GM12878 (cell line): ENCODE measurements around the gene GRB10. TPM values are rescaled to one million over a fixed set of nuclear protein-coding genes. Genes with fewer than 3 reads are reported as not detected.

Experiments used
- ATAC-seq: fragments of 200-7000 bp; cut with Tn5 transposase; 3 replicates; pipeline ENCODE4 v1.9.1; 2020; ENCODE audit warnings: mild to moderate bottlenecking, moderate library complexity
- BruUV-seq: library from RNA; stranded (reverse); fragments of 400-500 nt; replicated peaks from 2 replicates; lab custom pipeline; 2021; lab: Mats Ljungman, UMichigan
- CTCF ChIA-PET: fragments of 300-600 bp; sonication (Branson Sonifier 250); formaldehyde crosslinking; extraction: SDS; loops from one replicate; lab custom pipeline; 2021; ENCODE audit warnings: inconsistent platforms; lab: Yijun Ruan, JAX
- POLR2A ChIA-PET: fragments of 350-600 bp; formaldehyde crosslinking; extraction: SDS; loops from one replicate; lab custom pipeline; 2021; ENCODE audit warnings: inconsistent platforms; lab: Charles Lee
- RAD21 ChIA-PET: fragments of 300-600 bp; sonication (Branson Sonifier 250); formaldehyde crosslinking; loops from one replicate; lab custom pipeline; 2023; ENCODE audit warnings: antibody characterized with exemption; ENCODE audit not compliant: unreplicated experiment; lab: Charles Lee
- SMC1A ChIA-PET: fragments of 300-600 bp; sonication (Branson Sonifier 250); formaldehyde crosslinking; loops from one replicate; lab custom pipeline; 2023; ENCODE audit not compliant: unreplicated experiment, uncharacterized antibody; lab: Charles Lee
- DNase-seq: peaks from one replicate; pipeline ENCODE4 v3.0.0-alpha.2; 2011; ENCODE audit warnings: low read depth, low spot score
- FAIRE-seq: peaks from 3 replicates; lab custom pipeline; 2011; peaks lifted over from hg19 to GRCh38; lab: Jason Lieb, UNC
- H2AFZ ChIP-seq: 2 replicates; pipeline ENCODE4 v1.6.0; 2011; ENCODE audit warnings: low read depth, low read length, control low read depth; ENCODE audit not compliant: control insufficient read depth
- H3K27ac ChIP-seq: 2 replicates; pipeline ENCODE4 v1.5.1; 2011; ENCODE audit warnings: control low read depth; ENCODE audit not compliant: control insufficient read depth, insufficient read depth
- H3K27me3 ChIP-seq, 2 experiments: replicated peaks in 1 of 2; 2 replicates each; pipeline versions ENCODE4 v1.6.0 to v1.6.1; 2011; ENCODE audit warnings: low read length in 1 of 2; ENCODE audit not compliant: control insufficient read depth in 2 of 2, insufficient read depth in 2 of 2
- H3K36me3 ChIP-seq, 2 experiments: 2 replicates each; pipeline ENCODE4 v1.5.1; 2011; ENCODE audit warnings: low read length in 1 of 2; ENCODE audit not compliant: control insufficient read depth in 2 of 2, insufficient read depth in 2 of 2
- H3K4me1 ChIP-seq: 2 replicates; pipeline ENCODE4 v1.6.1; 2011; ENCODE audit warnings: mild to moderate bottlenecking, low read length, moderate library complexity, mixed read lengths; ENCODE audit not compliant: control insufficient read depth, insufficient read depth
- H3K4me2 ChIP-seq: 2 replicates; pipeline ENCODE4 v1.6.0; 2011; ENCODE audit warnings: control low read depth; ENCODE audit not compliant: control insufficient read depth, insufficient read depth
- H3K4me3 ChIP-seq: fragments of 200-600 bp; sonication (generic); 2 replicates; pipeline ENCODE4 v1.5.1; 2016
- H3K79me2 ChIP-seq: 2 replicates; pipeline ENCODE4 v1.6.0; 2011; ENCODE audit warnings: low read length; ENCODE audit not compliant: control insufficient read depth, insufficient read depth
- H3K9ac ChIP-seq: 2 replicates; pipeline ENCODE4 v1.8.0; 2011; ENCODE audit warnings: low read length, control low read depth, mixed read lengths; ENCODE audit not compliant: control insufficient read depth, insufficient read depth
- H3K9me3 ChIP-seq: replicated peaks from 3 replicates; pipeline ENCODE4 v1.5.1; 2011; ENCODE audit warnings: mild to moderate bottlenecking, low read length; ENCODE audit not compliant: control insufficient read depth, insufficient read depth
- H4K20me1 ChIP-seq: 2 replicates; pipeline ENCODE4 v1.6.0; 2011; ENCODE audit not compliant: control insufficient read depth, insufficient read depth
- BACH1 ChIP-seq: fragments of 450-650 bp; IDR thresholded peaks from 2 replicates; pipeline ENCODE4 v1.6.1; 2017; ENCODE audit warnings: mild to moderate bottlenecking, borderline replicate concordance
- CREB1 ChIP-seq: IDR thresholded peaks from 2 replicates; pipeline ENCODE4 v1.6.1; 2012; ENCODE audit warnings: low read depth, mild to moderate bottlenecking, inconsistent platforms
- EED ChIP-seq: sonication (generic); IDR thresholded peaks from 2 replicates; pipeline ENCODE4 v1.6.1; 2016; ENCODE audit warnings: antibody characterized with exemption, low read depth
- HDAC2 ChIP-seq: fragments of 200-600 bp; sonication (generic); IDR thresholded peaks from 2 replicates; pipeline ENCODE4 v1.6.1; 2017
- IKZF2 ChIP-seq, 2 experiments: fragments of 450-650 bp; IDR thresholded peaks; 2 replicates each; pipeline ENCODE4 v1.6.1; 2017; ENCODE audit warnings: mild to moderate bottlenecking in 2 of 2, moderate library complexity in 2 of 2
- JUNB ChIP-seq: IDR thresholded peaks from 2 replicates; pipeline ENCODE4 v1.6.1; 2016; ENCODE audit warnings: antibody characterized with exemption, mild to moderate bottlenecking
- RBBP5 ChIP-seq: fragments of 200-600 bp; sonication (generic); conservative IDR thresholded peaks from 2 replicates; pipeline ENCODE4 v1.6.1; 2016
- RELA ChIP-seq: fragments of 450-650 bp; IDR thresholded peaks from 2 replicates; pipeline ENCODE4 v1.8.0; 2014; ENCODE audit warnings: borderline replicate concordance; ENCODE audit not compliant: partially characterized antibody
- ZZZ3 ChIP-seq: IDR thresholded peaks from 2 replicates; pipeline ENCODE4 v1.6.1; 2011; ENCODE audit warnings: low read depth; ENCODE audit not compliant: control insufficient read depth, insufficient read length
- WGBS: methylation state at CpG from one replicate; pipeline ENCODE4 v1.1.6; 2016; ENCODE audit warnings: low lambda C conversion rate; ENCODE audit not compliant: insufficient replicate concordance, insufficient coverage; ENCODE audit errors: missing lambda C conversion rate; 5-methylcytosine and 5-hydroxymethylcytosine counted together
- in situ Hi-C: fragments of 300-500 bp; cut with MboI; formaldehyde crosslinking; loops from 9 replicates; pipeline ENCODE4 v1.14.3; 2018; ENCODE audit warnings: mixed read lengths
- intact Hi-C: fragments of 100-400 bp; cut with micrococcal nuclease; formaldehyde crosslinking; loops from one replicate; pipeline ENCODE4 v1.14.2; 2022; ENCODE audit not compliant: unreplicated experiment
- polyA plus RNA-seq, 11 experiments: library from polyadenylated mRNA; depleted of rRNA in 4 of 11; unstranded in 6 of 11; stranded (reverse) in 5 of 11; fragments of >200 nt; fragmentation: Nextera tagmentation in 4 of 11; fragmentation: Illumina TruSeq in 1 of 11; extraction: Ambion mirVana in 4 of 11; extraction: Trizol in 1 of 11; gene quantifications; 1 replicate in 1 of 11; 2 replicates in 10 of 11; pipeline versions ENCODE4 v1.2.1 to v1.2.3, GENCODE V29; 2011 to 2016; ENCODE audit warnings: inconsistent platforms in 2 of 11, missing spikeins in 2 of 11, low read depth in 1 of 11
- total RNA-seq, 4 experiments: library from RNA; depleted of rRNA in 3 of 4; stranded (reverse); fragments of >200 nt in 3 of 4; fragmentation: Illumina TruSeq in 1 of 4; extraction: Trizol in 1 of 4; gene quantifications; 2 replicates each; pipeline versions ENCODE4 v1.2.1 to v1.2.3, GENCODE V29; 2013 to 2021
- TF ChIP-seq, protein P1 (sequence below): fragments of 450-650 bp; IDR thresholded peaks from 2 replicates; pipeline ENCODE4 v1.6.1; 2016; ENCODE audit warnings: mild to moderate bottlenecking

The GRB10 gene
- total and polyA plus RNA-seq, 10 of the 15 experiments (the other 5 are each of a cell fraction or from before 2014, with no cell fraction given), result 0.04 to 0.33 TPM; not detected in 8

DNA sequence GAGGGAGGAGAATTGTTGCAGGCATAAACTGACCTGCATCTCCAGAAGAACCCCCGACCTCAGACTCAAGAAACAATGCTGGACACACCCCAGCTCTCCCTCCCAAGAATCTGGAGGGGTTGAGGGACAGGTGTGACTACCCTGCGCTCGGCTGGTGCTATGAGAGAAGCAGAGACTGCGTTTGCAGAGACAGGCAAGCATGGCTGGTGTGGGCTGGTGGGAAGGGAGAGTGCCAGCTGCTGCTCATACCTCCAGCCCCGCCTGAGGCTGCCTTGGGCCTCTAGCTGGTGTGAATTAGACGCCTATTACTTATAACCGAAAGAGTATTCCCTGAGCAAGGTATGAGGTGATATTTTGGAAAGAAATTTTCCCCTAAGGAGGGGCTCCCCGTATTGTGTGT is 169.2 kb downstream of the GRB10 start (continued):
- TF ChIP-seq RBBP5 (no peak), HDAC2 (no peak), JUNB (no peak)
- TF ChIP-seq, all 136 proteins: peak for 0

DNA sequence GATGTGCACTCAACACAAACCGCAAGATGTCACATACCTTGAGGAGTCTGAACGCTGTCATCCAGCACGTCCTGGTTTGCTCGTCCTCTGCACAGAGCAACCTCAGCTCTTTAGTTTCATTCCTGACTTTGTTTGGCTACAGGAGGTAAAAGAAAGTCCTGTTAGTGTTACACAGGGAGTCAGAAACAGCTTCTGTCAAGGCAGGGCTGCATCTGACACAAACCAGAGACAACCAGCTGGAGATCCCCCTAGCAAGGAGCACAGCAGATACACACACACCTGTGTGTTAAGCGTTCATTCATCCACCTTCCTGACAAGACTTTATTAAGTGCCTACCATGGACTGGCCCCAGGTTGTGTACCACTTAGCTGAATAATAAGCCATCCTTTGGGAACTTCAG is 170.0 kb downstream of the GRB10 start:
- intact Hi-C loops, result no loop called here
- Histone ChIP-seq H4K20me1 (no peaks in the 10 kb centered on the region), H3K27me3 (peaks cover 0 to 5% of the 10 kb centered on the region in 2 experiments; a peak in 2 of 4 replicates), H3K4me2 (no peak overlapping the region), H3K4me1 (no peaks in the 10 kb centered on the region), H3K9ac (no peak overlapping the region), H3K9me3 (no peaks in the 10 kb centered on the region; the same call in 2 of the 3 replicates), H3K27ac (no peak overlapping the region), H2AFZ (no peak overlapping the region), H3K79me2 (no peaks in the 10 kb centered on the region), H3K4me3 (no peak overlapping the region), H3K36me3 (no peaks in the 10 kb centered on the region)
- POLR2A ChIA-PET, result no interaction called here
- SMC1A ChIA-PET, result no interaction called here
- RAD21 ChIA-PET, result no interaction called here
- CTCF ChIA-PET, result interaction anchor here (0.9 to 1.2 kb wide), 2 partner anchors 17 to 548 kb away, joined by 3 to 4 read pairs; no protein-coding TSS in a partner anchor
- ATAC-seq, result no peak
- WGBS, result 70% methylated on average over 5 of the region's 5 CpGs
- no TSS peak for BruUV-seq
- no peak for FAIRE-seq
- TF ChIP-seq CREB1 (no peak), JUNB (no peak)
- in situ Hi-C loops, result no loop called here
- DNase-seq, result no peak

DNA sequence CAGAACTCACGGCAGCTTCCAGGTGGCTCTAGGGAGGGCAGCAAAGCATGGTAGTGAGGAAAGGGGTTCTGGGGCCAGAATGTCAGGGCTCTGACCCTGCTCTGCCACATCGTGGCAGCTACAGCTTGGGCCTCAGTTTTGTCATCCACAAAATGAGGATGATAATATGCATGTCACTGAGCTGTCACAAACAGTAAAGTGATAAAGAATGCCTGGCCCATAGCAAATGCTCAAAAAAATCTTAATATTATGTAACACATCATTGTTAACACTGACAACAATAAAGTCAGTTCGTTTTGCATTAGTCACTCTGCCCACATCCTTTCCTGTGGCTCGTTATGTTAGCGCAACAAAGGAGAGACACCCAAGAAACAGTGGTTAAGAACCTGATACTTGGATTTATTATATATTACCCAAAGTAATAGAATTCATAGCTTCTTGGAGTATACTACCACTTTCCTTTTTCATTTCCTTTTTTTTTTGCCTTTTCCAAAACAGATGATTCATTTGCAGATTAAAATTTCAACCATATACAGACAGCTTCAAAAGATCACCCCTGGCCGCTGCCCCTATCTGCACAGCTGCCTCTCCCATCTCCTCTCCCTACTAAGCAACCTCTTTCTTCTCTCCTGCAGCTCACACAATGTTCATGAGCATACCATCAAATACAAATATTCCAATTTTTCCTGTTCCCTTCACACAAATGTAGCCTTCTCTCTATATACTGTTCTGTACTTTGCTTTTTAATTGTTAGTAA is 172.0 kb downstream of the GRB10 start:
- WGBS, result 31% methylated on average over 6 of the region's 6 CpGs
- in situ Hi-C loops, result no loop called here
- ChIA-PET CTCF (interaction anchor here (0.7 kb wide), 1 partner anchor 13 kb away, joined by 3 read pairs; no protein-coding TSS in a partner anchor), POLR2A (no interaction called here), SMC1A (interaction anchor here (1.2 kb wide), 1 partner anchor 518 kb away, joined by 3 read pairs; no protein-coding TSS in a partner anchor), RAD21 (no interaction called here)
- no peak overlapping the region for H3K4me3 ChIP-seq
- no peaks in the 10 kb centered on the region for H3K4me1 ChIP-seq
- H3K4me2 ChIP-seq, result no peak overlapping the region
- ATAC-seq (peak; percentile 74), DNase-seq (no peak), FAIRE-seq (no peak)
- H3K27me3 ChIP-seq, result peaks cover 0 to 4% of the 10 kb centered on the region in 2 experiments; a peak in 1 of 4 replicates
- no peak overlapping the region for H2AFZ ChIP-seq
- H3K9me3 ChIP-seq, result no peaks in the 10 kb centered on the region; the same call in 2 of the 3 replicates
- H3K27ac ChIP-seq, result no peak overlapping the region
- H3K9ac ChIP-seq, result no peak overlapping the region
- no peaks in the 10 kb centered on the region for H3K36me3 ChIP-seq
- no peaks in the 10 kb centered on the region for H3K79me2 ChIP-seq
- TF ChIP-seq BACH1, result no peak
- TF ChIP-seq EED, result no peak
- no peak for TF ChIP-seq IKZF2 (IDR thresholded peaks at IDR 0.05)
- no peak for TF ChIP-seq ZZZ3
- no peak for TF ChIP-seq RELA
- TF ChIP-seq, protein P1, sequence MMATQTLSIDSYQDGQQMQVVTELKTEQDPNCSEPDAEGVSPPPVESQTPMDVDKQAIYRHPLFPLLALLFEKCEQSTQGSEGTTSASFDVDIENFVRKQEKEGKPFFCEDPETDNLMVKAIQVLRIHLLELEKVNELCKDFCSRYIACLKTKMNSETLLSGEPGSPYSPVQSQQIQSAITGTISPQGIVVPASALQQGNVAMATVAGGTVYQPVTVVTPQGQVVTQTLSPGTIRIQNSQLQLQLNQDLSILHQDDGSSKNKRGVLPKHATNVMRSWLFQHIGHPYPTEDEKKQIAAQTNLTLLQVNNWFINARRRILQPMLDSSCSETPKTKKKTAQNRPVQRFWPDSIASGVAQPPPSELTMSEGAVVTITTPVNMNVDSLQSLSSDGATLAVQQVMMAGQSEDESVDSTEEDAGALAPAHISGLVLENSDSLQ, result no peak
- no peaks in the 10 kb centered on the region for H4K20me1 ChIP-seq
- no TSS peak for BruUV-seq
- intact Hi-C loops, result no loop called here
